Type B pancreatic cell (in vitro differentiated cells): ENCODE data around the gene CHMP4B. TPM values are rescaled to one million over a fixed set of nuclear protein-coding genes. Genes with fewer than 3 reads are reported as not detected.

ENCODE experiments used
- DNase-seq: peaks from one replicate; pipeline ENCODE4 v3.0.0; 2021; ENCODE audit warnings: mixed read lengths; ENCODE audit not compliant: unreplicated experiment; ENCODE audit errors: extremely low spot score
- H3K27ac Mint-ChIP-seq: 2 replicates; pipeline ENCODE4 v1.8.0; 2021; ENCODE audit warnings: mild to moderate bottlenecking, mixed read lengths
- H3K27me3 Mint-ChIP-seq: 2 replicates; pipeline ENCODE4 v1.8.0; 2021; ENCODE audit warnings: mixed read lengths
- H3K36me3 Mint-ChIP-seq: 2 replicates; pipeline ENCODE4 v1.8.0; 2021; ENCODE audit warnings: mixed read lengths
- H3K4me1 Mint-ChIP-seq: one replicate; pipeline ENCODE4 v1.8.0; 2021; ENCODE audit warnings: mixed read lengths; ENCODE audit not compliant: unreplicated experiment
- H3K4me3 Mint-ChIP-seq: 2 replicates; pipeline ENCODE4 v1.8.0; 2021; ENCODE audit warnings: mild to moderate bottlenecking, mixed read lengths
- H3K9me3 Mint-ChIP-seq: 2 replicates; pipeline ENCODE4 v1.8.0; 2021; ENCODE audit warnings: mixed read lengths
- long read RNA-seq: library from polyadenylated mRNA; unstranded; transcript quantifications from one replicate; pipeline ENCODE4 v2.0.0, GENCODE V29; 2020
- total RNA-seq: library from RNA; stranded (reverse); gene quantifications from 2 replicates; pipeline ENCODE4 v1.2.1, GENCODE V29; 2021; ENCODE audit warnings: low replicate concordance
- TF ChIP-seq, protein P1 (sequence below): fragments of 200-600 bp; sonication (generic); conservative IDR thresholded peaks from 2 replicates; pipeline ENCODE4 v1.5.0; 2021; ENCODE audit warnings: antibody characterized with exemption, mild to moderate bottlenecking

Gene CHMP4B
- total RNA-seq, result 111 and 170 TPM in 2 replicates
- long read RNA-seq, partial matches to known transcripts, result 1 of 1 reads
- long read RNA-seq, other reads (novel, unspliced or antisense), result 0 of 1 reads

DNA sequence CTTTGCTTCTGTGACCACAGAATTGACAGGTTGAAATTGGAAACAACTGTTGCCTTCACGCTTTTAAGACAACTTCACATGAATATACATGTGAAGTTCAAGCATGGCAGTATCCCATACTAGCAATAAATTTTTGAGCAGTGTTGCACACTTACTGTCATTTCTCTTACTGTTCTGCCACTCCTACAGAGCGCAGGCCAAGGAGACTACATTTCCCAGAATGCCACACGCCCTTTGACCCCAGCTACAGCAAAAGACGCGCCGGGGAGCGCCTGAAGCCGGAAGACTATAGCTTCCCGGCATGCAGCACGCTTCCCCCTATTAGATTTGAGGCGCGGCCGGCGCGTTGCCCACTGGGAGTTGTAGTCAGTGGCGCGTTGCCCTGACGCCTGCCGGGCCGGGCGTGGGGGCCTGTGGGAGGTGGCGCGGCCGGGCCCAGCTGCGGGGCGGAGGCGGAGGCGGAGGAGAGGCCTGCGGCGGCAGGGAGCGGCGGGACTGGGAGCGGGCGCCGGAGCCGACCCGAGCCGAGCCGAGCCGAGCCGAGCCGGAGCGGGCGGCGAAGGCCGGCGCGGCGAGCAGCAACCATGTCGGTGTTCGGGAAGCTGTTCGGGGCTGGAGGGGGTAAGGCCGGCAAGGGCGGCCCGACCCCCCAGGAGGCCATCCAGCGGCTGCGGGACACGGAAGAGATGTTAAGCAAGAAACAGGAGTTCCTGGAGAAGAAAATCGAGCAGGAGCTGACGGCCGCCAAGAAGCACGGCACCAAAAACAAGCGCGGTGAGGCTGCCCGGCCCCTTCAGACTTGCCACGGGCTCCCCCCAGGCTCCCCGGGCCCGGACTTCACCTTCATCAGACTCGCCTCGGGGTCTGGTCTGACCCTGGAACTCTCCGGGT is at the start of gene CHMP4B:
CHMP4B (plus strand) TSS at position 464 of the 891 bp plus-strand sequence; CDS start at position 585, 121 bp downstream.
- TF ChIP-seq, protein P1, sequence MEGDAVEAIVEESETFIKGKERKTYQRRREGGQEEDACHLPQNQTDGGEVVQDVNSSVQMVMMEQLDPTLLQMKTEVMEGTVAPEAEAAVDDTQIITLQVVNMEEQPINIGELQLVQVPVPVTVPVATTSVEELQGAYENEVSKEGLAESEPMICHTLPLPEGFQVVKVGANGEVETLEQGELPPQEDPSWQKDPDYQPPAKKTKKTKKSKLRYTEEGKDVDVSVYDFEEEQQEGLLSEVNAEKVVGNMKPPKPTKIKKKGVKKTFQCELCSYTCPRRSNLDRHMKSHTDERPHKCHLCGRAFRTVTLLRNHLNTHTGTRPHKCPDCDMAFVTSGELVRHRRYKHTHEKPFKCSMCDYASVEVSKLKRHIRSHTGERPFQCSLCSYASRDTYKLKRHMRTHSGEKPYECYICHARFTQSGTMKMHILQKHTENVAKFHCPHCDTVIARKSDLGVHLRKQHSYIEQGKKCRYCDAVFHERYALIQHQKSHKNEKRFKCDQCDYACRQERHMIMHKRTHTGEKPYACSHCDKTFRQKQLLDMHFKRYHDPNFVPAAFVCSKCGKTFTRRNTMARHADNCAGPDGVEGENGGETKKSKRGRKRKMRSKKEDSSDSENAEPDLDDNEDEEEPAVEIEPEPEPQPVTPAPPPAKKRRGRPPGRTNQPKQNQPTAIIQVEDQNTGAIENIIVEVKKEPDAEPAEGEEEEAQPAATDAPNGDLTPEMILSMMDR, result no peak
- DNase-seq, result peak; percentile 100
- peak within 1 kb of the TSS; percentile 92 for H3K4me3 Mint-ChIP-seq
- no peaks in the 10 kb centered on the region for H3K27me3 Mint-ChIP-seq
- no peaks in the 10 kb centered on the region for H3K9me3 Mint-ChIP-seq
- peaks cover 13% of the 10 kb centered on the region for H3K36me3 Mint-ChIP-seq
- peak within 1 kb of the TSS; percentile 97 for H3K27ac Mint-ChIP-seq
- H3K4me1 Mint-ChIP-seq, result peaks cover 32% of the 10 kb centered on the region

- Mint-ChIP-seq H3K36me3 (peaks cover 18% of the 10 kb centered on the region), H3K4me1 (no peaks in the 10 kb centered on the region), H3K4me3 (no peak overlapping the region), H3K27me3 (no peaks in the 10 kb centered on the region), H3K9me3 (peaks cover 6% of the 10 kb centered on the region), H3K27ac (no peak overlapping the region)
- DNase-seq, result no peak
- TF ChIP-seq, protein P1, result no peak
These were observed 49.4 kb upstream of the CHMP4B start for GRCh38 chr20:33761698-33762250.

DNA sequence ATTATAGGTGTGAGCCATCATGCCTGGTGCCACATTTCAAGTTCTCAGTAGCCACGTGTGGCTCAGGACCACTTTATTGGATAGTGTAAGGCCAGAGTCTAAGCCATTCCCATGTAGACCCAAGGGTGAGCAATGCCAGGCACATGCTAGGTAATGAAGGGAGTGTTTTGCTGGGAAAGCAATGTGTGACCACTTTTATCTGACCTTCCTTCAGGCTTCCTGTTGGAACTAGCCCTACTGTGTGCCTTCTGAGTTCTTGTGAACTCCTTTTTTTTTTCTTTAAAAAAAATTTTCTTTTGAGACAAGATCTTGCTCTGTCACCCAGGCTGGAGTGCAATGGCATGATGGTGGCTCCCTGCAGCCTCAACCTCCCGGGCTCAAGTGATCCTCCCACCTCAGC is 46.0 kb upstream of the CHMP4B start:
- Mint-ChIP-seq H3K36me3 (peaks cover 10% of the 10 kb centered on the region), H3K27ac (no peak overlapping the region), H3K9me3 (no peaks in the 10 kb centered on the region), H3K27me3 (no peaks in the 10 kb centered on the region), H3K4me3 (no peak overlapping the region), H3K4me1 (no peaks in the 10 kb centered on the region)
- TF ChIP-seq, protein P1, result no peak
- DNase-seq, result no peak

GRCh38 chr20:33765592-33765991 is 45.6 kb upstream of the CHMP4B start:
- H3K4me3 Mint-ChIP-seq, result no peak overlapping the region
- H3K27me3 Mint-ChIP-seq, result no peaks in the 10 kb centered on the region
- TF ChIP-seq, protein P1, result no peak
- no peaks in the 10 kb centered on the region for H3K9me3 Mint-ChIP-seq
- no peak overlapping the region for H3K27ac Mint-ChIP-seq
- H3K4me1 Mint-ChIP-seq, result no peaks in the 10 kb centered on the region
- peaks cover 10% of the 10 kb centered on the region for H3K36me3 Mint-ChIP-seq
- no peak for DNase-seq

DNA sequence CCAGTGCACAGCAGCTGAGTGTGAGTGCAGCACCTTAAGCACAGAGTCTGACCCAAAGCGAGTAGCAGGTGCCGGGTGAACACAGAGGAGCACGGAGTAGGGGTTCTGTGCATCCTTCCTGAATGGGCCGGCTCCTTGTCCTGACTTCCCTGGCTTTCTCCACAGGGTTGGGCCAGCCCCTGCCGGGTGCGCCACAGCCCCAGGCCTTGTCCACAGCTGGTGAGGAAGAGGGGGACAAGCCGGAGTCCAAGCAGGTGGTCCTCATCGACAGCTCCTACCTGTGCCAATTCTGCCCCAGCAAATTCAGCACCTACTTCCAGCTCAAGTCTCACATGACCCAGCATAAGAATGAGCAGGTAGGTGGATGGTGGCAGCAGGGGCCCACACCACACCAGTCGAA is 44.5 kb upstream of the CHMP4B start:
- Mint-ChIP-seq H3K27me3 (no peaks in the 10 kb centered on the region), H3K4me1 (no peaks in the 10 kb centered on the region), H3K27ac (no peak overlapping the region), H3K36me3 (peaks cover 10% of the 10 kb centered on the region), H3K4me3 (no peak overlapping the region), H3K9me3 (no peaks in the 10 kb centered on the region)
- no peak for DNase-seq
- TF ChIP-seq, protein P1, result no peak
